Ovary (tissue), 3 donors: ENCODE results near the gene ROBO2.

ENCODE experiments used
- CTCF ChIP-seq, 3 donors: fragments of 450-650 bp in 2 of 3; fragments of 200-600 bp in 1 of 3; IDR thresholded peaks; one replicate each; pipeline versions ENCODE4 v1.5.1 to v1.8.0; 2016 to 2022; ENCODE audit warnings: antibody characterized with exemption in 3 of 3, mild to moderate bottlenecking in 1 of 3
- EP300 ChIP-seq: sonication (generic); formaldehyde crosslinking; IDR thresholded peaks from one replicate; pipeline ENCODE4 v1.6.1; 2017; ENCODE audit warnings: antibody characterized with exemption
- POLR2A ChIP-seq: fragments of 450-650 bp; IDR thresholded peaks from one replicate; pipeline ENCODE4 v1.6.1; 2017; ENCODE audit warnings: antibody characterized with exemption, mild to moderate bottlenecking, moderate library complexity
- donor health status: DM: no; HTN: no; CAD: no.

- TF ChIP-seq POLR2A, result no peak
- no peak for TF ChIP-seq CTCF (IDR thresholded peaks at IDR 0.05)
- no peak for TF ChIP-seq EP300
Observed at GRCh38 chr3:76997733-76998132, 42.2 kb upstream of the ROBO2 start.
